NOMO-1 treated with dmso at 0.1 percent for 144 hours (cell line): ENCODE data around the gene DNMT3L.
"Not testable (repeated sequence)": the region's sequence is repeated elsewhere in the genome, so short reads cannot be mapped to it uniquely, and the experiment has no call there.

Experiments
- DNase-seq: peaks from one replicate; lab custom pipeline; 2025; ENCODE audit not compliant: unreplicated experiment; lab: John Stamatoyannopoulos, UW

DNMT3L gene

GRCh38 chr21:44295163-44295573, 33.5 kb upstream of the DNMT3L start:
- DNase-seq = no peak

GRCh38 chr21:44294391-44295162, 32.9 kb upstream of the DNMT3L start:
- DNase-seq = no peak

- no peak for DNase-seq
These were observed 32.0 kb upstream of the DNMT3L start for GRCh38 chr21:44293551-44294231.

GRCh38 chr21:44292812-44293195, 31.1 kb upstream of the DNMT3L start:
- no peak for DNase-seq

GRCh38 chr21:44291936-44292811, 30.5 kb upstream of the DNMT3L start:
- no peak for DNase-seq

GRCh38 chr21:44291078-44291935, 29.6 kb upstream of the DNMT3L start:
- no peak for DNase-seq

- no peak for DNase-seq
These were observed 28.8 kb upstream of the DNMT3L start for GRCh38 chr21:44290327-44291077.

- no peak for DNase-seq
These were observed 27.8 kb upstream of the DNMT3L start for GRCh38 chr21:44289381-44290010.

- no peak for DNase-seq
These were observed 26.8 kb upstream of the DNMT3L start for GRCh38 chr21:44288251-44289110.

- no peak for DNase-seq
These were observed 25.3 kb upstream of the DNMT3L start for GRCh38 chr21:44286716-44287632.

- DNase-seq = no peak
These were observed 24.5 kb upstream of the DNMT3L start for GRCh38 chr21:44286086-44286715.

- DNase-seq = no peak
These were observed 23.7 kb upstream of the DNMT3L start, which contains the start of gene AIRE for GRCh38 chr21:44285138-44285992. TSS of gene AIRE (plus strand) at chr21:44285876. CDS start at chr21:44286007, 131 bp downstream.

GRCh38 chr21:44283948-44284347, 22.3 kb upstream of the DNMT3L start:
- DNase-seq = no peak

- not testable (repeated sequence) for DNase-seq
These were observed 21.6 kb upstream of the DNMT3L start for GRCh38 chr21:44283211-44283785.

- no peak for DNase-seq
These were observed 20.7 kb upstream of the DNMT3L start for GRCh38 chr21:44282370-44282769.

- no peak for DNase-seq
These were observed 20.1 kb upstream of the DNMT3L start for GRCh38 chr21:44281801-44282200.
